ENCODE measurements around the gene NEURL1.

DNA sequence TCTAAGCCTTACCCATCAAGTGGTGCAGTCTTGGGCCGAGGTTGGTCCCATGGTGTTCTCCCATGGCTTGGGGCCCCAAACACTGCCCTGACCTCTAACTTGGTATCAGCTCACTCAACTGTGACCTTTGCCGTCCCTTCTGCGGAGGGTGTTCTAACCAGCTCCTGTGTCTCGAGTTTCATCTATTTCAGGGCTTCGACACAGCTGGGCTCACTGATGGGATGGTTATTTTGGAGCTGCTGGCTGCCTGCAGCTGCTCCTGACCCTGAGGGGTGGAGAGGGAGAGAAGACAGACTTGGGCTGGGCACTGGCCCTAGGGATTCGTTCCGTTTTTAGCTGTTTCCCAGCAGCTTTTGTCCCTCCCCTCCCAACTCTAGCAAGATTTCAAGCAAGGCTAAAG lies 86.9 kb downstream of the NEURL1 start:
- TF ChIP-seq, protein P1, sequence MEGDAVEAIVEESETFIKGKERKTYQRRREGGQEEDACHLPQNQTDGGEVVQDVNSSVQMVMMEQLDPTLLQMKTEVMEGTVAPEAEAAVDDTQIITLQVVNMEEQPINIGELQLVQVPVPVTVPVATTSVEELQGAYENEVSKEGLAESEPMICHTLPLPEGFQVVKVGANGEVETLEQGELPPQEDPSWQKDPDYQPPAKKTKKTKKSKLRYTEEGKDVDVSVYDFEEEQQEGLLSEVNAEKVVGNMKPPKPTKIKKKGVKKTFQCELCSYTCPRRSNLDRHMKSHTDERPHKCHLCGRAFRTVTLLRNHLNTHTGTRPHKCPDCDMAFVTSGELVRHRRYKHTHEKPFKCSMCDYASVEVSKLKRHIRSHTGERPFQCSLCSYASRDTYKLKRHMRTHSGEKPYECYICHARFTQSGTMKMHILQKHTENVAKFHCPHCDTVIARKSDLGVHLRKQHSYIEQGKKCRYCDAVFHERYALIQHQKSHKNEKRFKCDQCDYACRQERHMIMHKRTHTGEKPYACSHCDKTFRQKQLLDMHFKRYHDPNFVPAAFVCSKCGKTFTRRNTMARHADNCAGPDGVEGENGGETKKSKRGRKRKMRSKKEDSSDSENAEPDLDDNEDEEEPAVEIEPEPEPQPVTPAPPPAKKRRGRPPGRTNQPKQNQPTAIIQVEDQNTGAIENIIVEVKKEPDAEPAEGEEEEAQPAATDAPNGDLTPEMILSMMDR (IDR thresholded peaks at IDR 0.05), result no peak
- TF ChIP-seq POLR2AphosphoS5 (IDR thresholded peaks at IDR 0.05), result no peak

Measured in esophagus muscularis mucosa (tissue), 3 donors.